ENCODE results near the gene JSRP1.

The JSRP1 gene

GRCh38 chr19:2232286-2233151 lies 23.7 kb downstream of the JSRP1 start:
- no peak for DNase-seq (ENCODE audit: low spot score)

DNA sequence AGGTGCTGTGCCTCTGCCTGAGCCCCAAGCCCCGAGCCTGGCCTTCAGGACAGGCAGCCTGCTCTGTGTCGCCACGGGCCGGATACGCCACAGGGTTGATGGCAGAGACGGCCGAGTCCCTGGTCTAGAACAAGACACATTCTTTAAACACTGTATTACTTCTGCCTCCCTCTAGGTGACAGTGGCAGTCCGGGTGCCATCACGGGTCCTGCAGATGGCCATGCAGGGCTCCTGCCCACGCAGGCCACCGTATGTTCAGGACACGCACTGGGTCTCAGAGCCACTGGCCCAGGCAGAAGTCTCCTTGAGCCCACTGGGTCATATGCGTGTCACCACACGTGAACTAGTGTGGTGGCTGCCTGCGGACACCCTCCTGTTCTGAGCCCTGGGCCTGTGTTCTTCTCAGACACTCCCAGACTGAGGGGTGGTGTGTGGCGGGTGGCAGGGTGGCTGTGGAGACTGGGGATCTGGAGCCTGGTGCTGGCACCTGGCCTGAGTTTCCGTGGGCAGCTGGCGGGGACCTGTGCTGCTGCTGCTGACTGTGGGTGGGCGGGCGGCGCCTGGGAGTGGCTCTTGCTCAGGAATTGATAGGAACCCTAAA lies 24.5 kb downstream of the JSRP1 start:
- no peak for DNase-seq (ENCODE audit: low spot score)

GRCh38 chr19:2230807-2231533 lies 25.2 kb downstream of the JSRP1 start:
- DNase-seq (ENCODE audit: low spot score), result no peak

- DNase-seq (ENCODE audit: low spot score), result no peak
These were observed 26.1 kb downstream of the JSRP1 start for GRCh38 chr19:2230033-2230531.

DNA sequence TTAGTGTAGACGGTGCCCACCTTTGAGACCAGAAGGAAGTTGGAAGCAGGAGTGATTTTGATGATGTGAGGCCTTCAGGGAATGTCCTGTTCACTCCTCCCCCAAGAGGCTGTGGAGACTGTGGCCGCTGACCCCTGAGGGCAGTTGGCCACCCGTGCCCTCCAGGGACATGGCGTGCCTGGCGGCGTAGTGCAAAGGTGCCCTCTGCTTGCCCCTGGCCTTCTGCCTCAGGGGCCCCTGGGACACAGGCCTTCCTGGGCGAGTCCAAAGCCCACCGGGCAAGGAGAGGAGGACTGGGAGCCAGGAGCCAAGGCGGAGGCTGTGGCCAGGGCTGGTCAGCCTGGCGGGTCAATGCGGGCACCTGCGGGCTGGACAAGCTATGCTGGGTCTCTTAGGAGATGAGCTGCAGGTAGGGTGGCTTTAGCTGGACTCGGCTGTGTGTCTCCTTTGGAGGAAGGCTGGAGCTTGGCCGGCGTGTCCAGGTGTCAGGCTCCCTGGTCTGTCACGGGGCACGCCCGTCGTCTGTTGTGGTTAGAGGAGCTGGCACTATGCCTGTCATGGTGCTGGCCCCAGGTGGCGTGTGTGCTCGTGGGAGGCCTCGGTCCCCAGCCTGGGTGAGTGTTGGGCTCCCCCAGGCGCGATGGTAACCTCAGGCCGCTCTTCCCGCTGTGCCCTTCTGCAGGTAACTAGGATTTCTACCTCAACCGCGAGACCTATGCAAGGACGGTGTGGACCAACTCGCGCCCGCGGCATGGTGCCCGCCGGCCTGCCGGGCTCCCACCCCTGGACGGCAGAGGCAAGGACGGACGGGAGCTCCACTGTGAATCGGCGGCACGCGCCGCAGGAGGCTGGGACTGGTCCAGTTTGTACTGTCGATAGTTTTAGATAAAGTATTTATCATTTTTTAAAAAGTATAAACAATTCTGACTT lies 26.8 kb downstream of the JSRP1 start:
- no peak for DNase-seq (ENCODE audit: low spot score)

DNA sequence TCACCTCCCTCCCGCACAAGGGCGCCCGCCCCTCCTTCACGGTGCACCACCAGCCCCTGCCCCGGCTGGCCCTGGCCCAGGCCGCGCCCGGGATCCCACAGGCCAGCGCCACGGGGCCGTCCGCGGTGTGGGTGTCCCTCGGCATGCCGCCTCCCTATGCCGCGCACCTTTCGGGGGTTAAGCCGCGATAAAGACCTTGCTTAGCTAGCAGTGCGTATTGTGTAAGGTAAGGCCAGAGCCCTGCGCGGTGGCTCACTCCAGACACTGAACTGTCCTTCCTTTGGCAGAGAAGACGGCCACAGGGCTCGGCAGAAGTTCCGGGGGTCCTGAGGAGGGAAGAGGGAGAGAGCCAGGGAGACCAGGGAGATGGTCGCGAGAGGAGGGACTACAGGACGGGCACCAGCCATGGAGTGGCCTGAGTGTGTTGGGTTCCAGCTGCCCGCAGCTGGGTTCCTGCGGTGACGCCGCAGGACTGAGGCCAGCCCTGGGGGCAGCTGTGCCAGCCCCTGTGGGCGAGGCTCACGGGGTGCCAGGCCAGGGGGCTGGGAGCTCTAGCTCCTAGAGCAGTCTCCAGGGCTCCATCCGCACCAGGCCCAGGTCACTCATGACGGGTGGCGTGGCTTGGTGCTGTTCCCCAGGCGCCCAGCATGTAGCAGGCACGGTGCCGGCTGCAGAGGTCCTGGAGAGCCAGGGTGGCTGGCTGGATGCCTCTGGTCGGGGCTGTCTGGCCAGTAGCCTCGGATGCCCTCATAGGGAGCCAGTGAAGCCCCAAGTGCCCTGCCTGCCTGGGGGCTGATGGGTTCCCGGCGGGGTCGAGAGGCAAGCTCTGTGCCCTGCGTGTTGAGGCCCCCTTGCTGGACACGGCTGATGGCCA lies 27.8 kb downstream of the JSRP1 start:
- DNase-seq (ENCODE audit: low spot score), result no peak

DNA sequence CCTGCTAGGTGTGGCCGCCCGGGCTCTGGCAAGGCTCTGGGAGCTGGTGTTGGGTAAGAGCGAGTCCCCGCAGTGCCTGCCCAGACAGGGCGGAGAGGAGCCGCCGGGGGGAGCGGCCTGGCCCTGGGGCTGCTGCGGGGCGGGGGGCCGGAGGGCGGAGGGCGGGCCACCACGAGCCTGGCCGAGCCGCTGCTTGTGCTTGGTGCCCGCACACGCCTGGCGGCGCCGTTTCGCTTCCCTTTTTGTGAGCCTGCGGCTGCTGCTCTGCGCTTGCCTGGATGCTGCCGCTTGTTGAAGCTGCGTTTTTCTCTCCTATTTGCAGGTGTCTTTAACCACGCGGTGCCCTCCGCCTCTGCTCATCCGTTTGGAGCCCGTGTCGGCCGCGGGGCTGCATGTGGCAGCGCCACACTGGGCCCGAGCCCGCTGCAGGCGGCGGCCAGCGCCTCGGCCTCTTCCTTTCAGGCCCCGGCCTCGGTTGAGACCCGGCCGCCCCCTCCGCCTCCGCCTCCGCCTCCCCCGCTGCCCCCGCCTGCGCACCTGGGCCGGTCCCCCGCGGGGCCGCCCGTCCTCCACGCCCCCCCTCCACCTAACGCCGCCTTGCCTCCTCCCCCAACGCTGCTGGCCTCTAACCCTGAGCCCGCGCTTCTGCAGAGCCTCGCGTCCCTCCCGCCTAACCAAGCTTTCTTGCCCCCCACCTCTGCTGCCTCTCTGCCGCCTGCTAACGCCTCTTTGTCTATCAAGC lies 28.6 kb downstream of the JSRP1 start:
- DNase-seq (ENCODE audit: low spot score), result peak; percentile 53

- no peak for DNase-seq (ENCODE audit: low spot score)
These were observed 29.3 kb downstream of the JSRP1 start for GRCh38 chr19:2226840-2227360.

DNA sequence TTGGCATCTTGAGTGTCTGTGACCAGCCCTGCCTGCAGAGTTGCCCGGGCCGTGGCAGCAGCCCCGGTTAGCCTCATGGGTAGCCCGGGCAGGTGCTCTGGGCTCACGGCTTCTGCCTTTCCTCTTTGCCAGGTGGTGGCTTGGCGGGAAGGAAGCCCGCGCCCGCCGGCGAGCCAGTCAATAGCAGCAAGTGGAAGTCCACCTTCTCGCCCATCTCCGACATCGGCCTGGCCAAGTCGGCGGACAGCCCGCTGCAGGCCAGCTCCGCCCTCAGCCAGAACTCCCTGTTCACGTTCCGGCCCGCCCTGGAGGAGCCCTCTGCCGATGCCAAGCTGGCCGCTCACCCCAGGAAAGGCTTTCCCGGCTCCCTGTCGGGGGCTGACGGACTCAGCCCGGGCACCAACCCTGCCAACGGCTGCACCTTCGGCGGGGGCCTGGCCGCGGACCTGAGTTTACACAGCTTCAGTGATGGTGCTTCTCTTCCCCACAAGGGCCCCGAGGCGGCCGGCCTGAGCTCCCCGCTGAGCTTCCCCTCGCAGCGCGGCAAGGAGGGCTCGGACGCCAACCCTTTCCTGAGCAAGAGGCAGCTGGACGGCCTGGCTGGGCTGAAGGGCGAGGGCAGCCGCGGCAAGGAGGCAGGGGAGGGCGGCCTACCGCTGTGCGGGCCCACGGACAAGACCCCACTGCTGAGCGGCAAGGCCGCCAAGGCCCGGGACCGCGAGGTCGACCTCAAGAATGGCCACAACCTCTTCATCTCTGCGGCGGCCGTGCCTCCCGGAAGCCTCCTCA lies 30.0 kb downstream of the JSRP1 start:
- no peak for DNase-seq (ENCODE audit: low spot score)

DNA sequence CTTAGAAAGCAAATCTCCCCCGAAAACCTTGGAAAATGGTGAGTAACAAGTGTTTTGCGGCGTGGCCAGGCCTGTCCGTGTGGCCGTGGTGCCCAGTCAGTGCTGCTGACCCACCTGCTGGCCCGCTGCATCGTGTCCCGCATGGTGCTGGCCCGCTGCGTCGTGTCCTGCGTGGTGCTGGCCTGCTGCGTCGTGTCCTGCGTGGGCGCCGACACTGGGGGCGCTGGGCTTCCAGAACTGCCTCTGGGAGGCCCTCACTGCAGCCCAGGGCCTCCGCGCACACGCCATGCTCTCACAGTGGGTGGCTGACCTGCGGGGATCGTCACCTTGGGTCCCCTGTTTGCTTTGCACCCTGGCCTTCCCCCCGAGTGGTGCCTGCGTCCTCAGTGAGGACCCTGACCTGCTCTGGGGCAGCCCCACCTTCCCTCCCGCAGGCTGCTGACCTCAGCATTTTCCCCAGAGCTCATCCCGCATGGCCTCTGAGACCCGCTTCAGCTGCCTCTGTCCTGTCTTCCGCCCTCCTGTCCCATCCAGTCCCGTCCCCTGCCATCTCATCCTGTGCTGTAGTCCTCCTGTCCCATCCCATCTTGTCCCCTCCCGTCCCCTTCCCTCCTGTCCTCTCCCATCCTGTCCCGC lies 30.7 kb downstream of the JSRP1 start:
- DNase-seq (ENCODE audit: low spot score), result no peak

GRCh38 chr19:2224754-2225349 lies 31.4 kb downstream of the JSRP1 start:
- no peak for DNase-seq (ENCODE audit: low spot score)

DNA sequence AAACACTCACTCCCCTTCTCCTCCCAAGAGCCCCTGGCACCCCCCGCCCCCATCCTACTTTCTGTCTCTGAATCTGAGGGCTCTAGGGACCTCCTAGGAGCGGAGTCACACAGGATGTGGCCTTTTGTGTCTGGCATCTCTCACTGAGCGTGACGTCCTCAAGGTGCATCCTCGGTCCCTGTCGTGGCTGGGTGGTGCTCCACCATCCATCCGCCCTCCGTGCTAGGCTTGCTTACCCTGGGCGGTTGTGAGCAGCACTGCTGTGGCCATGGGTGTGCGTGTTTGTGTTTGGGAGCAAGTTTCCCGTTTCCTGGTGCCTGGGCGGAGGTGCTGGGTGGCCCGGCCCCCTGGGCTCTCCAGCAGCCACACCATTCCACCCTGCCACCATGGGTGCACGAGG lies 32.3 kb downstream of the JSRP1 start:
- no peak for DNase-seq (ENCODE audit: low spot score)

DNA sequence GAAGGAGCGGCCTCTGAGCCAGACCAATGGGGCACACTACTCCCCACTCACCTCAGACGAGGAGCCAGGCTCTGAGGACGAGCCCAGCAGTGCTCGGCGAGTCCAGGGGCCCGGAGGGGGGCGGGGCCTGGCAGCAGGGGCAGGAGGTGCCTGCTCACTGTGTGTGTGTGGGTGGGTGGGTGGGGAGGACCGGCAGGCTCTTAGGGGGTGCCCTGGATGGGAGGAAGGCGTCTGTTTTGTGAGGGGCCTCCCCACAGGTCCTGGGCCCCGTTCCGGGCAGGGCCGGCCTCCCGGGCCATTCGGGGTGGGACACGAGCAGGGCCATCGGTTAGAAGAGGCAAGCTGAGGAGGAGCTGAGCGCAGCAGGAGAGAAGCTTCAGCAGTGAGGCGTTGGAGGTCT lies 32.8 kb downstream of the JSRP1 start:
- DNase-seq (ENCODE audit: low spot score), result no peak

DNA sequence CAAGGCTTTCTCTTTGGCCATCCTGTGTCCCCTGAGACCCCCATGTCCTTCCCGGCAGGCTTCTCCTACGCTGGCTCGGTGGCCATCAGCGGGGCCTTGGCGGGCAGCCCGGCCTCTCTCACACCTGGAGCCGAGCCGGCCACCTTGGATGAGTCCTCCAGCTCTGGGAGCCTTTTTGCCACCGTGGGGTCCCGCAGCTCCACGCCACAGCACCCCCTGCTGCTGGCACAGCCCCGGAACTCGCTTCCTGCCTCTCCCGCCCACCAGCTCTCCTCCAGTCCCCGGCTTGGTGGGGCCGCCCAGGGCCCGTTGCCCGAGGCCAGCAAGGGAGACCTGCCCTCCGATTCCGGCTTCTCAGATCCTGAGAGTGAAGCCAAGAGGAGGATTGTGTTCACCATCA lies 34.3 kb downstream of the JSRP1 start:
- no peak for DNase-seq (ENCODE audit: low spot score)

DNA sequence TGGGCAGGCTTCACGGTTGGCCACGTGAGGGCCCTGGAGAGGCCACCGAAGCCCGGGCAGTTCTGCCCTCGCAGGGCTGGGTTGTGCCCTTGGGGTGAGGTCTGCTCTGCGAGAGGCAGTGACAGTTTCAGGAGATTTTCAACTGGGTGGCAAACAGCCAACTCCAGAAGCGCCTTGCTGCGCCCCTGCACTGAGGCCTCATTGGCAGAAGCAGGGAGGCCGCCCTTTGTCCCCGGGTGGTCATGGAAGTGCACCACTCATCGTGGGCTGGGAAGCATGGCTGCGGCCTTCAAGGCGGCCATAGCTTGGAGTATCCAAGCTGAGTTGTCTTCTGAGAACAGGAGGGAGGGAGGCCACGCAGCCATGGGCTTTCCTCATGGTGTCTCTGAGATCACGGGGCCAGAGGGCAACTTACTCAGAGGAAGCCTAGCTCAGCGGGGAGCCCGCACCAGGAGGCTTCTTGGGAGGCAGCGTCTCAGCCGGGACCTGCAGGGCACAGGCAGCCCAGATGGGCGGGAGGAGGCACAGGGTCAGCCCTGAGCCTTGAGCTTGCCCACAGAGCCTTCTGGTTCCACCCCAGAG lies 34.9 kb downstream of the JSRP1 start:
- no peak for DNase-seq (ENCODE audit: low spot score)

GRCh38 chr19:2219726-2220125 lies 36.5 kb downstream of the JSRP1 start:
- no peak for DNase-seq (ENCODE audit: low spot score)

- DNase-seq (ENCODE audit: low spot score), result no peak
These were observed 38.6 kb downstream of the JSRP1 start for GRCh38 chr19:2217591-2217990.

Measured in putamen (tissue), 1 donor.